ENCODE results near the gene CA12.
"Not testable (repeated sequence)": the region's sequence is repeated elsewhere in the genome, so short reads cannot be mapped to it uniquely, and the experiment has no call there.

CA12 gene

DNA sequence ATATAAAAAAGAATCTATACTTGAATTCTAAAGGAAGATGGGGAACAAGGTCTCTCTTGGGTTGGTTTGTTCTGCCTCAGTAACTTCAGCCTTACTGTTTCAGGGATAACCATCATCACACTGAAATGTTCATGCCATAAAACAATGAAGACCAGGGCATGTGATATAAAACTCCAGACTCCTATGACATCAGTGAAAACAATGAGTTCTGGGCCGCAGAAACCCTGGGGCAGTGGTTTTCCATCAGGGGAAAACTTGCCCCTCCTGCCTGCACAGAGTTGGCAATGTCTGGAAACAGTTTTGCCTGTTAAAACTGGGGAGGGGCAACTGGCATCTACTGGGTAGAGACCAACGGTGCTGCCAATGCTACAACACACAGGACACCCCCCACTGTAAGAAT lies 46.8 kb downstream of the CA12 start:
- DNase-seq, result no peak

DNA sequence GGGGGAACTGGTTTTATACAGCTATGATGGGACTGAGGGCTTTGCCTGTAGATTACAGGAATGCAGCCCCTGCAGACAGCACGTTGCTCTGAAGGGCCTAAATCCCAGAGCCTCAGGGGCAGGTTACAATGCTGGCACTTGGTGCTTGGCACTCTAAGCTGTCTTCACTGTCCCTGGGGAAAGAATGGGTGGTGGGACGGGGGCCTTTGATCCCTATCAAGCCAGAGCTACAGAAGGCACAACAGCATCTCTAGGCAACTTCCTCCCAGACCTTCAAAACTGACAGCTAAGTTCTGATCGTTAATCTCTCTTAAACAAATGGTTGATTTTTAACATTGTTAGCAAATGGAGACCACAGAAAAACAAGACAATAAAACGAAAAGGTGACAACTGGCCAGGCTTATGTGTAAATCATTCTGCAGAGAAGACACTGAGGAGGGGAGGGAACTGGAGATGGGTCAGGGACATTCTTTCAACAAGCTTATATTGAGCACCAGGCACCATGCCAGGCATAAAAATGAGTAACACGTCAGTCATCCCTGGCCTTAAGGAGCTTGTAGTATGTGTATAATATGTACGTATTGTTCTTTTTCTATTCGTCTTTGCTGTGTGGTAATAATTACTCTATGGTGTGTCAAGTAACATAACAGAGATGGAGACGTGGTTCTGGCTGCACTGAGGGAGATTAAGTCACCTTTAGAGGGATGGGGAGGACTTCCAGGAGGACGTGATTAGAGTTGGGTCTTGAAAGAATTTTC lies 49.1 kb downstream of the CA12 start:
- DNase-seq, result no peak

DNA sequence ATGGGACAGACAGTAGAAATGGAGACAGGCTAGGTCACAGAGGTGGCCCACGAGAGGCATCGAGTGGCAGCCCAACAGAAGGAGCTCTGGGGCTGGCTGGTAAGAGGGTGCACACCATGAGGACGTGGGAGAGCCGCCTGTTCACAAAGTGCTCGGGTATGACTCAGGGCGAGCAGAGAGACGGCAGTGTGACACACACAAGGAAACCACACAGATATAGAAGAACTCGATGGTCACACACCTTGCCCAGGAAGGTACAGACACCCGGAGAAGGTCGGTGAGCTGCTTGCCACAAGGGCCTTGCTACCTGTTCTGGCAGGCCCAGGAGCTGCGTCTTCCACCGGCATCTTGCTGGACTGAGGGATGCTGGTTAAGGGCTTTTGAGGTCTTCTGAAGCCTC lies 50.2 kb downstream of the CA12 start:
- DNase-seq, result no peak

DNA sequence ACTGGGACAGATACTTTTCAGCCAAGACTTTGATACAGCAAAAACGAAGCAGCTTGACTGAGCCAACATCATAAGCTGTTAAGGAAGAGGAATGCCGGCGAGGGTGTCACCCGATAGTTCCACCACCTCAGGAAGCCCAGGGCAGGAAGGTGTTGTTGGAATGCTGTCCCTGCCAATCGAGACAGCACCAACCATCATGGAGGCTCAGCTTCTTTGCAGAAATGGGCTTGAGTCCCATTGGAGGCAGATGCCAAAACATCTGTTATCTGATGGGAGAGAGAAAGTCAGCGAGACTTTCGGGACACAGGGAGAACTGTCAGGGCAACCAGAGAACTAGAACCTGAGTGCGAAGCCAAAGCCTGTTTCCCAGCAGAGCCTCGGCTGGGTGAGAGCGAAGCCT lies 50.7 kb downstream of the CA12 start:
- no peak for DNase-seq

DNA sequence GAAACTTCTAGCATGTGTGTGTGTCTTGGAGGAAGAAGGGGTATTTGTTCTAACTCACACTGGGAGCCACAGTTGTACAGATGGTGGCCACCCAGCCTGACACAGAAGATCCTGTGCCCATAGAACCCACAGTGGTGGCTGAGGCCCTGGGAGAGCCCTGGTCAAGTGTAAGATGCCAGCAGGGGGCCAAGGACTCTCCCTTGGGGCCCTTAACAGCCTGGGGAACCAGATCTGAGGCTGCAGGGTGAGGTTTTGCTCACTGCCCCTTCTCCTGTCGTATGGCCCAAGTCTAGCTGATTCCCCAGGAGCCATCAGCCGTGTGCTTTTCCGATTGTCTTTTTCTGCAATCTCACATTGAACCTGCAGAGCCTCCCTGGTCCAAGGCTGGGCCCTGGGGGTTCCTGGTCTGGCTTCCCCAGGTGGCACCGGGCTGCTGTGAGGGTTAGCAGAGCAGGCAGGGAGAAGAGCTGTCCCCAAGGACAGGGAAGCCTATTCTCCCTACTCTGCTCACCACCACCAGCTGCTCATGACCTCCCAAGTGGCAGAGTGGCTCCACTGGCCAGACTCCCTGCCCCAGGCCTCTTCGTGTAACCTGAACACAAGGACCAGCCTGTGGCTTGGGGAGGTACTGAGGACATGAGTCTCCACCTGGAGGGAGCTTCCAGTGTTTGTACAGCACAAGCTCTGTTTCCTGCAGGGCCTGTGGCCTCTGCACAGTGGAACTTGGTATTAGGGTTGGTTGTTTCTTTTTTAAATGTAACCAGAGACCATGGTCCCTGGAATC lies 51.9 kb downstream of the CA12 start:
- no peak for DNase-seq

DNA sequence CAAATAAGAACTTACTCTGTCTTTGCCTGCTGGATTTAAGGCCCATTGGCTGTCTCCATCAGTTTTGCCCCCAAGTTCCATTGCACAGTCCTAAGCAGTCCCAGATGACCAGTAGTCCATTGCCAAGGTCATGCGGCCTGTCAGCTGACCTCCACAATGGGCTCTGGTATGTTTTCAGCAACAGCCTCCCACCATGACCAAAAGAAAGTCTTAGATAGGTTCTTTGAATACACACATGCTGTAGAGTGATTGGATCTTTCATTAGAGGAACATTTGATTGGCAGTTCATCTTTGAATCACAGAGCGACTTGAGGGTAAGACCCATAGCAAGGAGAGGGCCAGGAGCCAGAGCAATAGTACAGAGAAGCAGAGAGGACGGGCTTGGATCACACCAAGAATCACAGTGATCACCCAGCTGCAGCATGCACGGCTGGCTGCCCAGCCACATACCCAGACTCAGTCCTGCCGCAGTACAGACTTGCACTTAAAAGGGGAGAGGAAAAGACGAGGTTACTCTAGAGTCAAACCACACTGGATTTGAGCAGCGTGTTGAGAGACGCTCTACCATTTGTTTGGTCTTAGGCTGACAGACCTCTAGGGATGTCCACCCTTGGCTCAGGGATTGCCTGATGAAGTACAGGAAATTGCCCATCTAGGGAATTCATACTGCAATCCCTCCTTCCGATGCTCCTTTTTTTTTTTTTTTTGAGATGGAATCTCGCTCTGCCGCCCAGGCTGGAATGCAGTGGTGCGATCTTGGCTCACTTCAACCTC lies 53.8 kb downstream of the CA12 start:
- no peak for DNase-seq

DNA sequence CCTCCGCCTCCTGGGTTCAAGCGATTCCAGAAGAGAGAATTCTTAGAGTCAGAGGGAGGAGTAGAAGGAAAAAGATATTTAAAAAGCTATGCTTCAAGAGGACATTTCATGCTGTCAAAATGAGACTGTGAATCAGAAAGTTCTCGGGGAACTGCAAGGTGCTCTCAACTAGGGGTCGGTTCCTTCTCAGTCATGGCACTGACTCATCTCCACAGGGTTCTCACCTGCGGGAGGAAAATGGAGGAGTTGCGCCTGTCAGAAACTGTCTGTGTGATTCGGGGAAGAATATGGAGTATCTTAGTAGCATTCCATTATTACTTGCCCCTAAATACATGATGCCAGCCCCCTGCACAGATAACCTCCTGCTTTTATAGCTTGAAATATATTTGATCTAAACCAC lies 56.9 kb downstream of the CA12 start:
- no peak for DNase-seq

DNA sequence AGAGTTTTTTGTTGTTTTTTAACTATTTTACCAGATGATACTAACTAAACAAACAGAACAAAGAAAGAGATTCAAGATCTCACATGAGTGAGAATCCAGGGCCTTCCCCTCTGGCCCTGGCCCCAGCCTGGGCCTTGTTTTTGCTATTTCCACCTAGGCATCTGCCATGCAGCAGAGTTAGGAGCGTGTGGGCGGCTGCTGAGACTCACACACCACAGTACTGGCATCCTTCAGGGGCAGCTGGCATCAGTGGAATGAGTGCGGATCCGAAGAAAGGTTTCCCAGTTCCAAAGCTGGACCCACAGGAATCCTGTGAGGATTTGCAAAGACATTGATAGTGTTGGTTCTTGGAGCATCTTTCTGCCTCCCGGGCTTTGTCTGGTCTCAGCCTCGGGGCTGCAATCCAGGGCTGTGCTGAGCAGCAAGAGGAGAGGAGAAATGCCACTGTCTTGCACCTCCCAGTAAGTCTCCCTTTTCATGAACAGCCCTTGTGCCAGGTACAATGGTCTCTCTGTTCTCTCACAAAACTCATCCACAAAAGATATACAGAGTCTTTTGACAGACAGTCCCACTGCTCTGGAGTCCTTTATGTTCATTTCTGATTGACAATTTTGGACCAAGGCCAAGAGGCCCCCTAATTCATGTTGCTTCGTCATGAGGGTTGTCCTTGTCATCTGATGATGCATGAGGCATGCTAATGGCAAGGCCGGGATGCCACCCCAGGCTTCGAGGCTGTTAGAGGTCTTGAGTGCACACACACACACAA lies 57.7 kb downstream of the CA12 start:
- no peak for DNase-seq

DNA sequence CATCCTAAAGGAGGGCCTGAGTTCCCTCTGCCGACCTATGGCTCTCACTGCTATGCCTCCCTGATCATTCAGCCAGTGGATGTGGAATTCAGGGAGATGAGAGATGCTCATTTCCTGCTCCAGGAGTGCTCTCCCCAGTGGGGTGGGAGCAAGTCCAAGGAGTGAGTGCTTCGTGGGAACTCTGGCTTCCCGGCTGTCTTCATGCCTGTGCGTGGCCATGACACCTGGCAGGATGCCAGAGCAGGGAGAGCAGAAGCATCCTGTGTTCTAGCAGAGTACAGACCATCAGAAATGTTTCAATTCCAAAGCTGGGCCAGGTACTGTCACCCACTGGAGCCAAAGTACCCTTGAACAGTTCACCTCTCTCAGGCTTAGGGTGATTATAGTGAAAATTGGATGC lies 59.1 kb downstream of the CA12 start:
- no peak for DNase-seq

DNA sequence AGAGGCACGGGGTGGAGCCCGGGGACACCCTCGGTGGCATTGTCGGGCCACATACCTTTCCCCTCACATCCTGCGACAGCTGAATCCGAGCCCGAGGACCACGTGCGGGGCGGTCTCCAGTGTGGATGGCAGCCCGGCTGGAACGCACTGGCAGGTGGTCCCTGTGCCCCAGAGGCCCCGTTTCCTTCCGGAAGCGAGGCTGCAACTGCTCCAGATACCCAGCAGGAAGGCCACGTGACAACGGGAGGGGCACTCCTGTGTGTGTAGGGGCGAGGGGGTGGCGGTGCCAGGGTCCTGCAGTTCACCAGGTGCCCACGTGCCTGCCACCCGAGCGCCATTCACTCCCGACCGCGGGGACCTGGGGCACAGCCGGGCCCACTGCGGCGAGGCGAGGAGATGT lies 60.2 kb downstream of the CA12 start:
- no peak for DNase-seq

DNA sequence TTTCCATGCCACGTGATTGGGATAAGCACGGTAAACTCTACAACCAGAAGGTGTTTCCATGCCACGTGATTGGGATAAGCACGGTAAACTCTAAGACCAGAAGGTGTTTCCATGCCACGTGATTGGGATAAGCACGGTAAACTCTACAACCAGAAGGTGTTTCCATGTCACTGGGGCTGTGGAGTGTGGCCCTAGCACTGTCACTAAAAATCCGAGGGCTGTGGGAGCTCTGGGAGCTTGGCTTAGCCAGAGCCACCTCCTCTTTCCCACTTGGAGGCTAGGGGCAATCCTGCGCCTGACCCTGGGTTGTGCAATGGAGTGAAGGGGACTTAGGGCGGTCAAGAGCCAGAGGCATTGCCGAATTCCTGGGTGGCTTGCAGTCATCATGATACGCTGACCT lies 60.7 kb downstream of the CA12 start:
- DNase-seq, result not testable (repeated sequence)

DNA sequence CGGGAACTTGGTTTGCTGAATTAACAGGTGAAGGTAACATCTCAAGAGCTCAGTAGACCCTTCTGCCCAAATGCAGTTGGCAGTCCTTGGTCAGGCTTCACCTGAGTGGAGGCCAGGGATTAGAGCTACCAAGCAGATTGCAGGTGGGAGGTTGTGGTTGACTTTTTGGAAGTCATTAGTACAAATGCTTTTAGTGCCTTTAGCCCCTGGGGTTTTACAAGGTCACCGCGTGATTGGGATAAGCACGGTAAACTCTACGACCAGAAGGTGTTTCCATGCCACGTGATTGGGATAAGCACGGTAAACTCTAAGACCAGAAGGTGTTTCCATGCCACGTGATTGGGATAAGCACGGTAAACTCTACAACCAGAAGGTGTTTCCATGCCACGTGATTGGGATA lies 61.2 kb downstream of the CA12 start:
- not testable (repeated sequence) for DNase-seq

DNA sequence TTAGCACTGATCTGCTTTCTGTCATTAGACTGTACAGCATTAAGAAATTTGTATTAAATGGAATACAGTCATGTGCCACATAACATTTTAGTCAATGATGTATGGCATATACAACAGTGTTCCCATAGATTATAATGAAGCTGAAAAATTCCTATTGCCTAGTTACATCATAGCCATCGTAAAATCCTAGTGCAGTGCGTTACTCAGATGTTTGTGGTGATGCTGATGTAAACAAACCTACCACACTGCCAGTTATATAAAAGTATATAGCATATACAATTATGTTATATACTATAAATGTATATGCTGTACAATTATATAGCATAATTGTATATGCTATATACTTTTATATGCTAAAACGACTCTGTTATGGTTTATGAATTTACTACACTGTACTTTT lies 62.6 kb downstream of the CA12 start:
- DNase-seq, result no peak

DNA sequence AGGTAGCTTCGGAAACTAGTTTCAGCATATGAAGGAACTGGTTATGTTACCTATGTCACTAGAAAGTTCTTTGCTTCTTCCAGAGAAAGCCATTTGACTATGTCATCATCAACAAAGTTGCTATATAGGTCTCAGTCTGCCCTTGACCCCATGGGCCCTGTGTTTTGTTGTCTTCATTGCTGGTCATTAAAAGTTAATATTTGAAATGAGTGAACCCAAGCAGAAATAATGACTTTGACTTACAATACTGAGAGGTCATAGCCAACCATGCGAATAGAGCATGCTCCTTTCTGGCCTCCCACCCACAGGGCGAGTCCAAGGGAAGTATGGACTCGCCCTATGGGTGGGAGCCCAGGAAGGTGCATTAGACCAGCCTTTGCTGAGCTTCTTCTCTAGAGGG lies 63.3 kb downstream of the CA12 start:
- DNase-seq, result no peak

DNA sequence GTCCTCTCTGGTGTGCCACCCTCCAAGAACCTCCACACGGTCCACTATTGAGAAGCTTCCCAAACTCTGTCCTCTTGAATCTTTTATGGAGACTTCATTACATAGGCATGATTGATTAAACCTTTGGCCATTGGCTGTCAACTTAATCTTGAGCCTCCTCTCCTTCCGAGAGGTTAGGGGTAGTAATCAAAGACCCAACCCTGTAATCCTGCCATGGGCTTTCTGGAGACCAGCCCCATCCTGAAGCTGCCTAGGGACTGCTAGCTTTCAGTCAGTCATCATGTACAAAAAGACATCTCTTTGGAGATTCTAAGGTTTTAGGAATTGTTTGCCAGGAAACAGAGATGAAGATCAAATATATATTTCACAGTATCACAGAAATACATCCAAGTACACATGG lies 67.2 kb downstream of the CA12 start:
- DNase-seq, result no peak

DNA sequence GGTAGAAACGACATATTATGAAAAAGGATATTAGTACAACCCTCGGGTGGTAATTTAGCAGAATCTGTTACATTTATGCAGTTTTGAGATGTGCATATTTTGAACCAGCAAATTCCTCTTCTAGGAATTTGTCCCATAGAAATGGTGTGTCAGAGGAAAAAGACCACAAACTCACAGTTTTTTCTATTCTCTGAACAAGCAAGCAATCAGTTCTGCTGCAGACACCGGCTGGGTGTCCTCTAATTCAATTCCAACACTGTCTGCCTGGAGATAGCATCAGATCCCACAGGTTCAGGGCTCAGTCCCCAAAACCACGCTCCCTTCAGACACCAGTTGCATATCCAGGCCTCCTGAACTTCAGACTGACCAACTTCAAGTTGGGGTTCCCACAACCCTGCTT lies 67.8 kb downstream of the CA12 start:
- DNase-seq, result no peak

DNA sequence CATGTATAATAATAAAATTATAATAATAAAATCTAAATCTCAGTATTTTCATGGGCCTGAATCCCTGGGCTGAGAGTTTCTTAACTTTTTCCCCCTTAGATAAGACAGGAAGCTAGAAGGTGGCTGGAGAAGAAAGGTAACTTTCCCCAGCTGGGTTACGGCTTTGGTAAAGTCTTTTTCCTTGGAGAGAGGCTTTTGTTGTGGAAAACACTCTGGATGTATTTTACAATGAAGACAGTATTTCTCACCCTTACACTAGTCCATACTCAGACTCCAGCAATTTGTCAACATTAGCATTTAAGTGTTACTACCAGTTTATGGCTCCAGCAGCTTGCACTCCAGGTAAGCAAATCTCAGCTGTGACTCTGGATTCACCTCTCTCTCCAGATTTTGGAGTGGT lies 69.4 kb downstream of the CA12 start:
- no peak for DNase-seq

DNA sequence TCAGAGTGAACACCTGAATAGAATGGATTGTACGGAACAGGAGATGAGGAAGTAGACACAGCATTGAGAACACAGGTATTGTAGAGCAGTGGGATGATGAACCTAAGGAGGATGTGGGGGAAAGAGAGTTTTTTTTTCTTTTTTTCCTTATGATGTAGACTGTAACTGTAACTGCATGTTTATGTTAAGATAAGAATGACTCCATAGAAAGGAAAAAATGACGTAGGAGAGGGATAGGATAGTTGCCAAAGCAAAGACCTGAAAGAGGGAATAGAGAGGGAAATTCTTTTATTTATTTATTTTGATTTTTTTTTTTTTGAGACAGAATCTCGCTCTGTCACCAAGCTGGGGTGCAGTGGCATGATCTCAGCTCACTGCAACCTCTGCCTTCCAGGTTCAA lies 71.0 kb downstream of the CA12 start:
- no peak for DNase-seq

DNA sequence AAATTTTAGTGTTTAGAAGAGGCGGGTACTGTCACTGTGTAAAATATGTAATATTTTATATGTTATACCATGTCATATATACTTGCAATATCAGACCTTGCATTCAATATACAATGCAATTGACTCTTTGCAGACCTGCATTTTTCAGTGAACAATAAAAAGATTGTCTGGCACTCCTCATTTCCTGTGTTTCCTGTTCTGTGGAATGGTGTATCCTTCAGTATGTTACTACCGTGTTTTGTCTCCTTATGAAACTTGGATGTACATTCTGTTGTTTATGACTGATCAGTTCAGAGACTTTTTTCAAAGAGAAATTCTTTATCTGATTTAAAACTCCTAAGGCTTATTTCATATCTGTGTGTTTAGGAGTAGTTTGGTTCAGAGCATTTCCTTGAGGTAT lies 72.7 kb downstream of the CA12 start:
- no peak for DNase-seq

DNA sequence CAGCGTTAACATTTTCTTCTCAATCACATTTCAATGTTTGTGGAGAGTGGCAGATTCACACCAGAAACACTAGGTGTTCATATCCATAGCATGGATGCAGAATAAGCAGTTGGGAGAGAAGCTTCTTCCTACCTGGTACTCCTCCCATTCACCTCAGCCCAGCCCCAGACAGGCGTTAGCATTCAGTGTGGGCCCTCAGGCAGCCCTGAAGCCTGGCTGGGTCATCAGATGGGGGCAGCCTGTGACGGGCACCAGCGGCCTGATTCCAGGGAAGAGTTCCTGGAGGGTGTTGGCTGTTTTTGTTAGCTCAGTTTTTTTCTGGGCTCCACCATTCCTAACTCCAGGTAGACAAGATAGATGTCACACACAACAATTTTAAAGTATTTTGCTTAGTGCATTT lies 73.2 kb downstream of the CA12 start:
- DNase-seq, result no peak

DNA sequence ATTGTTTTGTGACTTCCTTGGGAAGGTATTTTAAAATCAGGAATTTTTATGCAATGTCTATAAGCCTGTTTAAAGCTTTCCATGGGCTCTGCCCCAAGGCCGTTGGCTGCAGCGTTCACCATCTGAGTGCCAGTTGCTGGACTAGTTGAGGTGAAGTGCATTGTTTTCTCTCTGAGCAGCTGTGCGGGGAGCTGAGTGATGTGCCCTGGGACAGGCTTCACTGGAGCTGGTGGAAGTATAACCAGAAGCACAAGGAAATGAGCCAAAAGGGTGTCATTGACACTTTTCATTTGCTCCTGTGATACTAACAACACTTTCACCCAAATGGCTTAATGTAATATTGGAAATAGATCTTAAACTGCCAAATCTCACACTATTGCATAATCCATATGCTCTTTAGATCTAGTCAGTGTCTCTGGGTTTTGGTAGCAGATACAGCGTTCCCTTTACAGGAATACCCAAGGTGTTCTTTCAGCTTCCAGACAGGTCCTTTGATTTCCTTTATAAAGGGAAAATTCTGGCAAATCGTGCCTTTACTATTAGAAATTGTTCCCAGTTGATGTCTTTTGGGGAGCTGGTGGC lies 75.1 kb downstream of the CA12 start:
- no peak for DNase-seq

DNA sequence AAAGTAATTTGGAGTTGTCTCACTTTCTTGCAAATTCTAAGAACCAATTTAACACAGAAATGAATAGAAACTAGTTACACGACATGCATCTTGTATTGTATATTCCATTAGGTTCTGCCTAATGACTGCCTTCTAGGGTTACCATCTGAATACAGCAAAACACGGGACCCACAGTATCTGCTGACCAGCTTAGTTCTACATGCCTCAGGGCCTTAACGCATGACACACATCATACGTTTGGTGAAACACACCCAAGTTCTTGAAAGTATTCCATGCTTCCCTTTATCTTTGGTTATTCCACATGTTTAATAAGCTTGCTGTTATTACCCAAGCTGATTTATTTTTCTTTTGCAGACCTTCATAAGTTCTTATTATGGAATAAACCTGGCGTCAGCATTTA lies 76.4 kb downstream of the CA12 start:
- DNase-seq, result no peak

DNA sequence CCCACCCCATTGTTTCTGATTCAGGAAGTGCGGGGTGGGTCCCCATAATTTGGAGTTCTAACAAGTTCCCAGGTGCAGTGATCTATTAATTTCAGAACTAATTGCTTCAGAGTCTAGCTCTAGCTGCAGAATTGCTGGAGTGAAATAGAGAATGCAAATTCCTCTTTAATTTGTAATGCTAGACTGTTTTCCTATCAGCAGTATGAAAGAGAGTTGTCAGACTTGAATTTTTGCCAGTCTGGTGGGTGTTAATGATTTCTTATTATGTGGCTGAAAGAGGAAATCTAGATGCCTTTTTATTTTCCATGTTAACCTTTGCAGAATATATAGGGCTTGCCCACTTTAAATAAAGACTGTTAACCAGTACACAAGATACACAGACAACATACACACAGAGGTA lies 80.6 kb downstream of the CA12 start:
- DNase-seq, result no peak
